HG02588 (cell line): ENCODE results near the gene ARMC3.

ENCODE experiments used
- ATAC-seq: cut with Tn5 transposase; IDR thresholded peaks from one replicate; pipeline ENCODE4 v1.9.1; 2021; ENCODE audit warnings: mild to moderate bottlenecking, moderate library complexity; ENCODE audit not compliant: unreplicated experiment

The ARMC3 gene

GRCh38 chr10:22990443-22990842 lies 62.6 kb downstream of the ARMC3 start:
- no peak for ATAC-seq

DNA sequence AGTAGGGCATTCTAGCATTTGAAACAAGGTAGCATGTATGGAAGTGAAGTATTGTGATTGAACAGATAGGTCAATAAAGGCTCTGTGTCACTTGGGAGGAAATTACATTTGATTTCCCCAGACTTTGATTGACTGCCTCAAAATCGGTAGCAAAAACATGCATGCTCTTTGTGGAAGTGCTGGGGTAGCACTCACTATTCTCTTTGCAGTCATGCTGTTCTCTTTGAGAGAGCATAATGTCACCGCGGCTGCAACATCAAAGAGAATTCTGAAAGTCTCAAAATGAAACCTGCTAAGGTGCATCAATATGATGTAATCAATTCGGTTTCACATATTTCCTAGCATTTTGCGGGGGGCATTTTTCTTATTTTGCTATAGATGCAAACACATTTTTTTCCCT lies 64.2 kb downstream of the ARMC3 start:
- no peak for ATAC-seq

GRCh38 chr10:22992621-22993020 lies 64.8 kb downstream of the ARMC3 start:
- ATAC-seq: no peak

- ATAC-seq: no peak
Measured at GRCh38 chr10:22993314-22993713, 65.5 kb downstream of the ARMC3 start.

DNA sequence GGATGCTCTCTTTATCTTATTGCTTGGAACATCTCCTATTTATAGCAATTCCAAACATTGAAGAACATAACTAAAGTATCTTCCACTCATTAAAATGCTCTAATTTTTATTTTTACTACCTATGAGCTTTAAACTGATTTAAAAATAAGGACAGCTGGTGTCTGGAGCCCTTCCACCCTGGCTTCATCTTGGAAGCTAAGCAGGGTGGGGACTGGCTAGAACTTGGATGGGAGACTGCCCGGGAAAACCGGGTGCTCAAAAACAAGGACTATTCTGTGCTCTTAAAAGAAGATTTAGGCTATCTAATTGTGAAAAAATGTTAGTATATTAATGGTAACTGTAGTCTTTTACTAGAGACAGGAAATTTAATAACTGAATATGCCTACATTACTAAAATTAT lies 69.2 kb downstream of the ARMC3 start:
- no peak for ATAC-seq

- ATAC-seq: no peak
Measured at GRCh38 chr10:22998091-22998490, 70.2 kb downstream of the ARMC3 start.

- ATAC-seq: no peak
Measured at GRCh38 chr10:22999942-23000341, 72.1 kb downstream of the ARMC3 start.

GRCh38 chr10:23001901-23002516 lies 74.2 kb downstream of the ARMC3 start:
- no peak for ATAC-seq

GRCh38 chr10:23005150-23005549 lies 77.3 kb downstream of the ARMC3 start:
- ATAC-seq: no peak

- no peak for ATAC-seq
Measured at GRCh38 chr10:23013581-23014335, 85.9 kb downstream of the ARMC3 start.

DNA sequence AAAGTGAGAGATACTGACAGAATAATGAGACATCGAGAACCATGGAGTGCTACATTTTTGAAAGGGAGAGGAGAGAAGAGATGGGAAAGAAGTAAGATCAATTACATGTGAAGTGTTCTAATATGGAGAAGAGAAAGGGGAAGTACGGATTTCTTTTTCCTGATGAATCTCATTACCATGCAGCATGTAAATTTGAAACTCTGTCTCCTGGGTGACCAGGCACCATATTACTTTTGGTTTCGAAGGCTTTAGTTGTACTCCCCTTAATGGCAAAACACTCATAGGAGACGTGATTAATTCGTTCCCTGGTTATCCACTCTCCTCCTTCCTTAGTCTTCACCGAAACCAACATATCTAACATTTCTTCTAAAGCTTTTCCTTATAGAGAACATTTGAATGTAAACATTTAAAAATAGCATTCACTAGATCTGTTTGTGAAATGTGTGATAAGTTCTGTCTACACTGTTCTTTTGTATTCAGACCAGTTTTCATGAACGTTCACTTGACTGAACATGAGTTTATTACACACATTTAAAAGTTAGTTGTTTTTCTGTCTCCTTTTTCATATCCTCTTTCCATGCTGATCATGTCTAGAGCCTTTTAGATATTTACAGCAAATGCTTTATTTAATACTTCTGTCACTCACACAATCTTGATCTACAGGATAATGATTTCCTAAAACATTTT lies 87.3 kb downstream of the ARMC3 start:
- ATAC-seq: peak; percentile 99

DNA sequence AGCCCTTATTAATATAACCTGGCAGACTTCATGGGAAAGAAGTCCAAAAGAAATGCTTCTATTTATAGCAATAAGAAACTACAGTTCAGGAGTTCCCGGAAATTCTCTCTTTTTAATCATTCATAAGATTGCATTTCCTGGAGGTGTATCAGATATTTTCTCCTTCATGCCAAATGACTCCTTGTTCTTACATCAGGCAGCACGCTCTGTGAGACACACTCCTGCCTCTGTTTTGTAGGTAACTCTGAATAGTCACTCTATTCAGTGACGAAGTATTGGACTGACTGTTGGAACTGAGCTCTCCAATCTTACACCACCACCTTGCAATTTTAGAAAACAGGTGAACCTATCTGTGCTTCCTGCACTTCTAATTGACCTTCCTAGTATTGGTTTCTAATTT lies 88.8 kb downstream of the ARMC3 start:
- no peak for ATAC-seq

- no peak for ATAC-seq
Measured at GRCh38 chr10:23019633-23020032, 91.8 kb downstream of the ARMC3 start.

- no peak for ATAC-seq
Measured at GRCh38 chr10:23021430-23021829, 93.6 kb downstream of the ARMC3 start.

GRCh38 chr10:23024002-23024401 lies 96.1 kb downstream of the ARMC3 start:
- no peak for ATAC-seq

DNA sequence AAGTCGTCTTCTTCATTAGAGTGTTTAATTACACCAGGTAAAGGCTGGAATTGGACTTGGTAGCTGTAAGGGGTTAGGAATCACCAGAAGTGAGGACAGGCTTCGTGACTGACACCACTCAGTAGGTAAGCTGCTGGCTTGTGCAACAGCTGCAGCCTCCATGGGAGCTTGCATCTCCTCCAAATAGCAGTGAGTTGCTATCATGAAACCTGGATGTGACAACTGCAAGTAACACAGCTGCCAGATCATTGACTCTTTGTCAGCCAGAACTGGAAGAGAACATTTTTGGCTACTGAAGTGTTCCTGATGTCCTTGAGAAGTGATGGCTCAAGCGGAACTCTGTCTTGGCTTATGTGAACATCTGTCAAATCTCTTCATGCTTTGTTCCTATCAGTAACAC lies 103.5 kb downstream of the ARMC3 start:
- ATAC-seq: no peak

DNA sequence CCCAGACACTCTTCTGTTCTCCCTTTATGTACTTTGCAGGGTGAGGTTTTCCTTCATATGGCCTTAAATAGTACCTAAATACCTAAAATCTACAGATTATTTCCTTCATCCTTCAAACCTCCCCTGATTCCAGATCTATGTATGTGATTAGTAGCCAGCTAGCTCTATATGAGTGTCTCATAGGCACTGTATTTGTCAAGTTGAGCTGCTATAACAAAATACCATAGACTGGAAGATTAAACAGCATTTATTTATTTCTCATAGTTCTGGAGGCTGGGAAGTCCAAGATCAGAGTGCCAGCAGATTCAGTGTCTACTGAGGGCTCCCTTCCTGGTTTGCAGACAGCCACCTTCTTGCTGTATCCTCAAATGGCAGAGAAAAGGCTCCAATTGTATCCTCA lies 106.9 kb downstream of the ARMC3 start:
- ATAC-seq: no peak

- no peak for ATAC-seq
Measured at GRCh38 chr10:23035569-23035968, 107.7 kb downstream of the ARMC3 start.

- no peak for ATAC-seq
Measured at GRCh38 chr10:23037152-23037551, 109.3 kb downstream of the ARMC3 start.

DNA sequence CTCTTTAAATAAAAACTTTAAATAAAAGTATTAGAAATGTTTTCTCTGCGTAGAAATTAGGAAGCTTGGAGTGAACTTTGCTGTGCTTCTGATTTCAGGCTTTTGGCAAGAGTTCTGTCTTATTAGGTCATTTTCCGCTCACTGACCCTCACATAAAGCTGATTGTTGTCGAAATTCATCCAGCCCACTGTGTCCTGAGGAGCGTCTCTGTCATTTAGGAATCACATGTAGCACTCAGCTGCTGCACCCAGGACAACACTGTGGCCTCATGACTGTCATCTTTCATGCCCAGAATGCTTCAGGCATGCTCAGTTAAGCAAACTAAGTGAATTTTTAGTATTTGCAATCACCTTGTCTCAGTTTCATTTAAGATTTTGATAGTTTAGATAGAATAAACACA lies 109.7 kb downstream of the ARMC3 start:
- ATAC-seq: no peak

DNA sequence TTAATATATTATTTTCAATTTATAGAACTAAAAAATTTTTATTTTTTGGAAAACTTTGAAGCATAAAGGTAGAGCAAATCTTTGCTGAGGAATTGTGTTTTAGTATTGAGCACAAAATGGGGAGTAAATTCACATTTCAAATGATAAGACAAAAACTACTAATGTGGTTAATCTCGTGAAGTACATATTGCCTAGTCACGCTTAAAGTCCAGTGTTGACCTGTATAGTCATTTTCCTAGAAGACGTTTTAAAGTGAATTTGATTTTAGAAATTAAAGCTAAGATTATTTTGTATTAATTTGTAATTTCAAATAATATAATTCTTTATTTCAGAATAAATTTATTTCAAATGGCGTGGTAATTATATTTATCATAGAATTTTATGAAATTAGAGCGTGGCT lies 110.3 kb downstream of the ARMC3 start:
- no peak for ATAC-seq

- ATAC-seq: no peak
Measured at GRCh38 chr10:23040002-23040401, 112.1 kb downstream of the ARMC3 start.
